DMS153 treated with DMSO at 0.1 percent for 48 hours (cell line): ENCODE measurements around the gene TRERF1.
"Not testable (repeated sequence)": the region's sequence is repeated elsewhere in the genome, so short reads cannot be mapped to it uniquely, and the experiment has no call there.

Source experiments
- DNase-seq: peaks from one replicate; lab custom pipeline; 2025; ENCODE audit not compliant: unreplicated experiment; lab: John Stamatoyannopoulos, UW

TRERF1 gene, protein sequence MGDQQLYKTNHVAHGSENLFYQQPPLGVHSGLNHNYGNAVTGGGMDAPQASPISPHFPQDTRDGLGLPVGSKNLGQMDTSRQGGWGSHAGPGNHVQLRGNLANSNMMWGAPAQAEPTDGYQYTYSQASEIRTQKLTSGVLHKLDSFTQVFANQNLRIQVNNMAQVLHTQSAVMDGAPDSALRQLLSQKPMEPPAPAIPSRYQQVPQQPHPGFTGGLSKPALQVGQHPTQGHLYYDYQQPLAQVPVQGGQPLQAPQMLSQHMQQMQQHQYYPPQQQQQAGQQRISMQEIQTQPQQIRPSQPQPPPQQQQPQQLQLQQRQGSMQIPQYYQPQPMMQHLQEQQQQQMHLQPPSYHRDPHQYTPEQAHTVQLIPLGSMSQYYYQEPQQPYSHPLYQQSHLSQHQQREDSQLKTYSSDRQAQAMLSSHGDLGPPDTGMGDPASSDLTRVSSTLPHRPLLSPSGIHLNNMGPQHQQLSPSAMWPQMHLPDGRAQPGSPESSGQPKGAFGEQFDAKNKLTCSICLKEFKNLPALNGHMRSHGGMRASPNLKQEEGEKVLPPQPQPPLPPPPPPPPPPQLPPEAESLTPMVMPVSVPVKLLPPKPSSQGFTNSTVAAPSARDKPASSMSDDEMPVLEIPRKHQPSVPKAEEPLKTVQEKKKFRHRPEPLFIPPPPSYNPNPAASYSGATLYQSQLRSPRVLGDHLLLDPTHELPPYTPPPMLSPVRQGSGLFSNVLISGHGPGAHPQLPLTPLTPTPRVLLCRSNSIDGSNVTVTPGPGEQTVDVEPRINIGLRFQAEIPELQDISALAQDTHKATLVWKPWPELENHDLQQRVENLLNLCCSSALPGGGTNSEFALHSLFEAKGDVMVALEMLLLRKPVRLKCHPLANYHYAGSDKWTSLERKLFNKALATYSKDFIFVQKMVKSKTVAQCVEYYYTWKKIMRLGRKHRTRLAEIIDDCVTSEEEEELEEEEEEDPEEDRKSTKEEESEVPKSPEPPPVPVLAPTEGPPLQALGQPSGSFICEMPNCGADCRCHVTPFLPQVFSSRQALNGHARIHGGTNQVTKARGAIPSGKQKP (N-terminal part only)

DNA sequence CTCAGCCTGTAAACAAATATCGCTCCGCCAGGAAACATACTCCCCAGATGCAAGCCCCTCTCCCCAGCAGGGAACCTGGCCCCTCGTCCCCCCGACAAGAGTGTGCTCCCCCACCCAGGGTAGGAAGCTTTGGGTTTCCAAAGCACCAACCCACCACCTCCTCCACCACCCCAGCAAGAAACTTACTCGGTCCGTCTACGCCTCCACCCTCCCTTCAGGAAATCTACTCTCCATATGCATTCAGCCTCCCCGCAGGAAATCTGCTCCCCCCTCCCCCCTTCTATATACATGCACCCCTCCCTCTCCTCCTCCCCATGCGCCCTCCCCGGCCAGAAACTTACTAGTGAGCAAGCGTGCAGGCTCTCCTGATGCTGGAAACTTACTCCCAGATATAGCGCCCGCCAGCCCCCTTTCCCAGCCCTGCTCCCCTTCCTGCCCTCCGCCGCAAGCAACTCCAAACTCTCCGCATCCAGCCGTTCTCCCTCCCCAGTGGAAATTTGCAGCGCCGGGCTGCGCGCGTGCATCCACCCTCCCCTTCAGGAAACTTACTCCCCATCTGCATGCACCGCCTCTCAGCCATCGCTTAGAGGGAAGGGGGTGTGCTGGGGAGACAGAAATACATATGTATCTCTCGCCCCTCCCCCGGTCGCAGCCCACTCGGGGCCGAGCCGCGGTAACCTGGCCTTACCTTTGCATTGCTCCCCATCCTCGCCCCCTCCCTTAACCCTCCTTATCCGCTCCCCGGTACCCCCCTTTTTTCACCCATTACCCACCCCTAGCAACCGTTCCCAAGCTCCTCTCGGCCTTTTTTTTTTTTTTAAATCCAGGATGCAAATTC is at the start of gene TRERF1:
Gene TRERF1 (minus strand): TSS at position 594 of the 838 bp plus-strand sequence. CDS start 182,336 bp downstream, outside the sequence.
- DNase-seq: peak; percentile 81

DNA sequence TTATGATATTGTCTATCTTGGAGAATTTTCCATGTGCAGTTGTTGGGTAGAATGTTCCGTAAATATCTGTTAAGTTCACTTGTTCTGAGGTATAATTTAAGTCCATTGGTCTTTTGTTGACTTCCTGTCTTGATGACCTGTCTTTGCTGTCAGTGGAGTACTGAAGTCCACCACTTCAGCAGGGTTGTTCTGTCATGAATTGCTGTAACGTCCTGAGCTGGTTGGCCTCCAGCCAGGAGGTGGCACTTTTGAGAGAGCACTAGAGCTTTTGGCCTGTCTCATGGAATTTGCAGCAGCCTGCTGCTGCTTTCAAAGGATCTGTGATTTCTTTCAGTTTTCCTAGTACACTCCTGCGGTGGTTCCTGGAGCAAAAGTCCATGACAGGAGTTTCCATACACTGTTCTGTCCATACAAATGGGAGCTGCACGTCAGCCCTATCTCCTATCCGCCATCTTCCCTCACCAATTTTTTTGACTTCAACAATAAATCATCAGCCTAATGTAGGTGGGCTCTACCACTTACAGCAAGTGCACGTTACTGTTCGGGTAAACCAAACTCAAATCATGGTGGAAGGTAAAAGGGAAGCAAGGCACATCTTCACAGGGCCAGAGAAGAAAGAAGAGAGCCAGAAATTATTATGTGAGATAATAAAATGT is 46.9 kb upstream of the TRERF1 start:
- DNase-seq: no peak

DNA sequence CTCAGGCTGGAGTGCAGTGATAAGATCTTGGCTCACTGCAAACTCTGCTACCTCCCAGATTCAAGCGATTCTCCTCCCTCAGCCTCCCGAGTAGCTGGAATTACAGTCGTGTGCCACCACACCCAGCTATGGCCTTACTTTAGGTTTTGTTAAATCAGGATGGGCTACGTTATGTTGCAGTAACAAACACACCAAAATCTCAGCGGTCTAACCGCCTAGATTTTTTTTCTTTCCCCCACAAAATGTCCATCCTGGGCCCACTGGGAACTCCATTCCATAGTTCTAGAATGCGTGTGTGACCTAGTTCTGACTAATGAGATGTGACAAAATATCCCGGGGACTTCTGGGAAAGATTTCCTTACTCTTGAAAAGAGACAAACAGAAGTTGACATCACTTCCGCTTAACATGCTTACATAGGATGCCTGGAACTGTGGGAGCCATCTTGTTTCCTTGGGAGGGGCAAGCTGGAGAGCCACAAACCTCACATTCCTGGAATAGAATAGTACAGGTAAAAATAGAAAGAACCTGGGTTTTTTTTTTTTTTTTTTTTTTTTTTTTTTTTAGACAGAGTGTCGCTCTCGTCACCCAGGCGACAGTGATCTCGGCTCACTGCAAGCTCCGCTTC is 42.3 kb upstream of the TRERF1 start:
- DNase-seq: no peak

DNA sequence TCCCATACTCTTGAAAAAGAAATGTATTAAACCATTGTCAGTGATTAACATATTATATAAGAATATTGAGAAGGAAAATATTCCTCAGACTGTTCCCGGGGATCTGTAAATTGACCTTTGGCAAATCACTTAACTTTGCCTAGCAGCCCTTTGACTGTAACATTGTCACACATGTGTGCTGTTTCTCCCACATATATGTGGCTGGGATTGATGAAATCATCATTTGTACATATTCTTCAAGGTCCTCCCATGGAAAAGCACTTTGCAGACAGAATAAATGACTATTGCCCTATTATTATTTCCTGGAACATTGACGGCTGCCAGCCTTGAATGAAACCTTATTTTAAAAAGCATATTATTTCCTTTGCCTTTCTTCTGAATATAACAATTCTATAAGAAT is 36.4 kb upstream of the TRERF1 start:
- DNase-seq: no peak

DNA sequence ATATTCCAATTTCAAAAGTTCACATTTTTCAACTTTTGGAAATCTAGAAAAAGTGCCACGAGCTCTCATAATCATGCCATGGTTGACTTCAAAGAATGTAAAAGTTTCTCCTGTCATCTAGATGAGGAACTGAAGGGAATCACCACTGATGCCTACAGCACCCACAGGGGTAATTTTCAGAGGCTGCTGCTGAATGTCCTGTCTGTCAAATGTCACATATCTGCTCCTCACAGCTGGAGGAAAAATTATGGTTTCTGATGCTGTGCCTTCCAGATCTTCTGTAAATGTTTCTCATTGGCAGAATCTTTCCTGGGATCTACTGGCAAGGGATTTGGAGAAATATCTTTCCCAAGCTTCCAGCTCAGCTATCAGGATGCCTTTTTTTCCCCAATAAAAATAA is 32.5 kb upstream of the TRERF1 start:
- DNase-seq: no peak

DNA sequence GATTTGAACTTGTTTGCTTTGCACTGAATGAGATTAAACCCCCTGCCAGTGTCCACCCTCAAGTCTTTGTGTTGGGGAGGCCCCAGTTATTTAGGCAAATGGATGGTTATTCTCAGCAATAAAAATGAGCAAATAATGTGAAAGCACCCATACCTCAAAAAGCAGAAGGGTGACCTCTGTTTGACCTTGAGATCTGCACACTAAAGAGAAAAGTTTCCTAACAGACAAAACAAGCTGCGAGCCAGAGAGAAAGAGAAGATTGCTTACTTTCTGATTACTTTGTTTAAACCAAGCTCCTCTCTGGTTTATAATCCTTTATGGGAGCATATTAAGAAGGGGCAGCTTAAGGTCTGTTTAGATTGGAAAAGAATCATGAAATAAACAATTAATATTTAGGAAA is 30.4 kb upstream of the TRERF1 start:
- DNase-seq: no peak

DNA sequence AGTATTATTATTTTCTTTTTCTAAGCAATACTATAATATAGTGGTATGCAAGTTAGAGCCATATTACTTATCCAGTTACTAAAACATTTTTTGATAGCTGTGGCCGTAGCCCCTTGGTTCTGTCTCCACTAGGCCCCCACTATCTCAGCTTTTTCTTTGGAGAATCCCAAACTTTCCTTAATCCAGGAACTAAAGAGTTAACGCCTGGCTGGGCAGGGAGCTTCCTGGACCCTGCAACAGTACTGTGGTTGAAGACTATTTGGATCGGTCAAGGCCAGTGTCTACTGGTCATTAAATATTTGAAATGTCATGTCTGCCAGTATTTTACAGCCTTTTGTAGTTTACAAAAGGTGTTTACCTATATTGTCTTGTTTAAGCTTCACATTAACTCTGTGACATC is 20.0 kb upstream of the TRERF1 start:
- no peak for DNase-seq

DNA sequence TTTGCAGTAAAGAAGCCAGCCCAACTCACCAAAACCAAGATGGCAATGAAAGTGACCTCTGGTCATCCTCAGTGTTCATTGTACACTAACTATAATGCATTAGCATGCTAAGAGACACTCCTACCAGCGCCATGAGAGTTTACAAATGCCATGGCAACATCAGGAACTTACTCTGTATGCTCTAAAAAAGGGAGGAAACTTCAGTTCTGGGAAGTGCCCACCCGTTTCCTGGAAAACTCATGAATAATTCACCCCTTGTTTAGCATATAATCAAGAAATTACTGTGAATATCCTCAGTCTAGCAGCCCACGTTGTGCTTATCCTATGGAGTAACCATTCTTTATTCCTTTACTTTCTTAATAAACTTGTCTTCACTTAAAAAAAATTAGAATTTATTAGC is 19.4 kb upstream of the TRERF1 start:
- no peak for DNase-seq

- DNase-seq: no peak
These were observed 16.5 kb upstream of the TRERF1 start for GRCh38 chr6:42468273-42468672.

- DNase-seq: no peak
These were observed 15.9 kb upstream of the TRERF1 start for GRCh38 chr6:42467651-42468050.

DNA sequence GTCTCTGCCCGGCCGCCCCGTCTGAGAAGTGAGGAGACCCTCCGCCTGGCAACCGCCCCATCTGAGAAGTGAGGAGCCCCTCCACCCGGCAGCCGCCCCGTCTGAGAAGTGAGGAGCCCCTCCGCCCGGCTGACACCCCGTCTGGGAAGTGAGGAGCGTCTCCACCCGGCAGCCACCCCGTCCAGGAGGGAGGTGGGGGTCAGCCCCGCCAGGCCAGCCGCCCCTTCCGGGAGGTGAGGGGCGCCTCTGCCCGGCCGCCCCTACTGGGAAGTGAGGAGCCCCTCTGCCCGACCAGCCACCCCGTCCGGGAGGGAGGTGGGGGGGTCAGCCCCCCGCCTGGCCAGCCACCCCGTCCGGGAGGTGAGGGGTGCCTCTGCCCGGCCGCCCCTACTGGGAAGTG is 14.7 kb upstream of the TRERF1 start:
- not testable (repeated sequence) for DNase-seq

DNA sequence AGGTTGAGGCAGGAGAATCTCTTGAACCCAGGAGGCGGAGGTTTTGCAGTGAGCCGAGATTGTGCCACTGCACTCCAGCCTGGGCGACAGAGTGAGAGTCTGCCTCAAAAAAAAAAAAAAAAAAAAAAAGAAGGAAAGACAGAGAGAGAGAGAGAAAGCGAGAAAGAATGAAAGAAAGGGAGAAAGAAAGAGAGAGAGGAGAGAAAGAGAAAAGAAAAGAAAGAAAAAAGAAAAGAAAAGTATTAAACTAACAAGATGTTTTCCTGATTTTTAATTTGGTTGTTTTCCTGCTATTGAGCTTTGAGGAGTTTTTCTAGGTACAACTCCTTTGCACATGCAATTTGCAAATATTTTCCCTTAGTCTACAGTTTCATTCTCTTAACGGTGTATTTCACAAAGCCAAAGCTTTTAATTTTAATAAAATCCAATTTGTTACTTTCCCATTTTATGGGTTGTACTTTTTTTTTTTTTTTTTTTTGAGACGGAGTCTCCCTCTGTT is 10.8 kb upstream of the TRERF1 start:
- no peak for DNase-seq

GRCh38 chr6:42460883-42461282 is 9.2 kb upstream of the TRERF1 start:
- no peak for DNase-seq

DNA sequence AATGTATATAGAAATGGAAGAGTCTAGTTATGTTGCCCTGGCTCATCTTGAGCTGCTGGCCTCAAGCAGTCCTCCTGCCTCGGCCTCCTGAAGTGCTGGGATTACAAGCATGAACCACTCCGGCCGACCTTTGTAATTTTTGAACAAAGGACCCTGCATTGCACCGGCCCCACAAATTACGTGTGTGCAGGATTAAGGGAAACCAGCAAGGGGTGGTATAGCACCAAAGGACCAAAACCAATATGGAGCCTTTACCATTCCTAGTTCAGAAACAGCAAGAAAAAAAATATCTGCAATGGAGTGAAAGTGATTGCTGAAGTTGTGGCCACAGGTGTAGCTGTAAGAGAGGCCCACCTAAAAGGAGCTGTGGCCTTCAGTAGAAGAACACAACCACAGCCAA is 8.2 kb upstream of the TRERF1 start:
- no peak for DNase-seq

- no peak for DNase-seq
These were observed 2.7 kb upstream of the TRERF1 start for GRCh38 chr6:42454428-42454791.

DNA sequence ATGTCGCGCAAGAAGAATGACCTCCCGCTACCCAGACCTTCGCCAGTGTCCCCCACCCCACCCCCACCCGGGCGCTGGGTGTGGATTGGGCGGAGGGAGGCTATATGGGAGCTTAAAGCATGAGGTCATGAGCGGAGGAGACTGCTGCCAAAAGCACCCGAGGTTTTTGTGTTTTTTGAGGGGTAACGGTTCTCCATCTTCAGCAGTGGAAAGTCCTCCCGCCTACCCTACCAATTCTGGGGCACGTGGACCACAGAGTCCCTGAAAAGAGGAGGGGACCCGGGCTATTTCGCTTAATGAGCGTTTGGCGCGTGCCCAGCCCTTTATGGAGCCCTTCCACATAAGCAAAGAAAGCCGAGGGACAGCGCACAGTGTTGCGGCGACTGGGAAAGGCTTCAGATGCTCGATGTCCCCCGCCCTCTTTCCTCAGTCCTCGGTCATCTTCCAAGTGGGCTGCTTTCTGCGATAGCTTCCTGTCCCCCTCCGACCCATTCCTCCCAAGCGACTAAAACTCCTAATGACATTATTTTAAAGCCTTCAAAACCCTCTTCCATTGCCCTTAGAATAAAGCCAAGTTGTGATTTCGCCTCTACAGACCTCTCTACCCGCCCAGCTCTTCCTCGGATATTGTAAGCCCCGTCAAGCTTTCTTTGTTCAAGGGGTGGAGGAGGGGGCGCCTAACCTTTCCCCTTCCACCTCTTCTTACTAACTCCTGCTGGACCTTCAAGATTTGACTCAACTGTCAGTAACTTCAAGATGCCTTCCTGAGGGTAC is 2.1 kb upstream of the TRERF1 start:
- peak; percentile 23 for DNase-seq

- peak; percentile 66 for DNase-seq
These were observed 1.4 kb upstream of the TRERF1 start for GRCh38 chr6:42453031-42453653.
